GM21447 (cell line): ENCODE results near the gene GNRH2.
"Not testable (repeated sequence)": the region's sequence is repeated elsewhere in the genome, so short reads cannot be mapped to it uniquely, and the experiment has no call there.

ENCODE experiments used
- ATAC-seq: cut with Tn5 transposase; IDR thresholded peaks from one replicate; pipeline ENCODE4 v1.9.1; 2021; ENCODE audit not compliant: unreplicated experiment

The GNRH2 gene

GRCh38 chr20:3072530-3073250 lies 29.3 kb downstream of the GNRH2 start:
- no peak for ATAC-seq

DNA sequence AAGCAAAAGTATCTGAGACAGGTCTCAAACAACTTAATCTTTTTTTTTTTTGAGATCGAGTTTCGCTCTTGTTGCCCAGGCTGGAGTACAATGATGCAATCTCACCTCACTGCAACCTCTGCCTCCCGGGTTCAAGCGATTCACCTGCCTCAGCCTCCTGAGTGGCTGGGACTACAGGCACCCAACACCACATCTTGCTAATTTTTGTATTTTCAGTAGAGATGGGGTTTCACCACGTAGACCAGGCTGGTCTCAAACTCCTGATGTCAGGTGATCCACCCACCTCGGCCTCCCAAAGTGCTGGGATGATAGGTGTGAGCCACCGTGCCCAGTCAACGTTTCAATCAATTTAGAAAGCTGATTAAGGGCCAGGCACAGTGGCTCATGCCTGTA lies 29.8 kb downstream of the GNRH2 start:
- ATAC-seq: not testable (repeated sequence)

- no peak for ATAC-seq
Observed at GRCh38 chr20:3074812-3075211, 31.4 kb downstream of the GNRH2 start.

GRCh38 chr20:3075315-3075714 lies 31.9 kb downstream of the GNRH2 start:
- ATAC-seq: not testable (repeated sequence)

DNA sequence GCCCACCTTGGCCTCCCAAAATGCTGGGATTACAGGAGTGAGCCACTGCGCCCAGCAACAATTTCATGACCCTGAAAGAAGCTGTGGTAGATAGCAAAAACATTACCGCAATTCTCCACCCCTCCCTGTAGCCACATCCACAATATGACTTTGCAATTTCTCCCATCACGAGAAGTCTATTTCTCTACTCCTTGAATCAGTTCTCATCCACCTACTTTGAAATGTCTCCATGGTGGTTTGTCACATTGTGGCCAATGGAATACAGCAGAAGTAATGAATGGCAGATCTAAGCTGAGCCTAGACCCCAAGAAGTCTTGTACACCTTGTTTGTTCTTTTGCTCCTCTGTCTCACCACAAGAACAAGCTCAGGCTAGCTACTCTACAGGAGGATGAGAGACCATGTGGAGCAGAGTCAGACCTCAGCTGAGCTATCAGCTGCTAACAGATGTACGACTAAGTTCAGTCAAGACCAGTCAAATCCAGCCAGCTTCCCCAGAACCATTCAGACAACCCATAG lies 34.3 kb downstream of the GNRH2 start:
- no peak for ATAC-seq

DNA sequence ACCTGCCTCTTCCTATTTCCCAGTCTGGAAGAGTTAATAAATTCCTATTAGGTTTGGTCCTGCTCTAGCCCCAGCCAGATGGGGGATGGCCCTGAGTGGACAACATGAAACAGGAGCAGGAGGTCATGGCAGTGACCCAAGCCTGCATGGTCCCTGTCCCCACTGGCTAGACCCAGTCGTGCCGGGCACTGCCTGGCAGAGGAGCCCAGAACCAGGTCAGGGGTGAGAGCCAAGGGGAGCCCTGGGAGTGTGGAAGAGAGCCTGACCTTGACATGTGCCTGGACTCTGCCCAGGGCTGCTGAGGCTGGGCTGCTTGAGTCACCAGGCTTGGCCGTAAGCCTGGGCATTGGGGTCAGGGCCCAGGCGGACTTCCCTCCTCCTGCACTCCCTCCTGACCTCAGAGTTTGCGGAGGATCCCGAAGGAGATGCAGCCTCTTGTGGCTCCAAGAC lies 37.5 kb downstream of the GNRH2 start:
- ATAC-seq: no peak

DNA sequence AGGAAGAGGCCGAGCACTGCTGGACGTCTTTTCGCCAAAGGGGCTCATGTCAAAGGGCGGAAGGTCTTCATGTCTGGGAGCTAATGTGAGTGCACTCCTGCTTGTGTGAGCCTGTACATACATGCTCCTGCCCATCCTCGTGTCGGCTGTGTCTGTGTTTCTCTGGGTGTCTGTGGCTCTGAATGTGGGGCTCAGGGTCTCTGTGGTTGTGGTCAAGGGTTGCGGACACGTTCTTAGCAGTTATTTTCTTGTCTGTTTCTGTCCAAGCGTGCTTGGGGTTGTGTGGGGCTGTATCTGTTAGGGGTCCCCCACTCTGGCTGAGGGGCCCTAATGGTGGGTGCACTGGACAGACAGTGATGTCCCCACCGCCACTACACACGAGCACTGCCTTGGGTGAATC lies 38.2 kb downstream of the GNRH2 start:
- no peak for ATAC-seq

DNA sequence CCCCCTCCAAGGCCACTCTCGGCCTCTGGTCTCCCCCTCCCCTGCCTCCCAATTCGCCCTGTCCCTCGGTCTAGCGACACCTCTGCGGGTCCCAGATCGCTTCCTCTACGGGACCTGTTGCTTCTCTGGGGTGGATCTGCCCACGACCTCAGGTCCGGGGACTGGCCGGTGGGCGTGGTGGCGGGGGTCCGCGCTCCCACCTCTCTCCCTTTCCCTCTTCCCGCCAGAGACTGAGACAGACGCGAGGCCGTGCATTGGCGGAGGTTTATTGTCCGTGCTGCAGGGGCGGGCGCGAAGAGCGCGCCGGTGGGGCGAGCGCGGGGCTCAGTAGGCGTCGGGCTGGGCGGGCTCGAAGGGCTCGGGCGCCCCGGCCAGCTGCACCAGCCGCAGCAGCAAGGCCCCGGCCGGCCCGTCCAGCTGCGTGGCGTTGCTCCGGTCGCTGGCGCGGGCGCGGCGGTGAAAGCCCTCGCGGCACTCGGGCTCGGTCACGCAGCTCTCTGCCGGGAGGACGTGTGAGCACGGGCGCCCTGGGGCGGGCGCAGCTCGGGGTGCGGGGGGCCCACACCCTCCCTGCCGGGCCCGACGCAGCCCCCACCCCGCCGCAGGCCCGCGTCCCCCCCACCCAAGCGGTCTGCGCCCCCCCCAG lies 39.0 kb downstream of the GNRH2 start:
- ATAC-seq: no peak

- no peak for ATAC-seq
Observed at GRCh38 chr20:3082955-3083952, 39.8 kb downstream of the GNRH2 start.

DNA sequence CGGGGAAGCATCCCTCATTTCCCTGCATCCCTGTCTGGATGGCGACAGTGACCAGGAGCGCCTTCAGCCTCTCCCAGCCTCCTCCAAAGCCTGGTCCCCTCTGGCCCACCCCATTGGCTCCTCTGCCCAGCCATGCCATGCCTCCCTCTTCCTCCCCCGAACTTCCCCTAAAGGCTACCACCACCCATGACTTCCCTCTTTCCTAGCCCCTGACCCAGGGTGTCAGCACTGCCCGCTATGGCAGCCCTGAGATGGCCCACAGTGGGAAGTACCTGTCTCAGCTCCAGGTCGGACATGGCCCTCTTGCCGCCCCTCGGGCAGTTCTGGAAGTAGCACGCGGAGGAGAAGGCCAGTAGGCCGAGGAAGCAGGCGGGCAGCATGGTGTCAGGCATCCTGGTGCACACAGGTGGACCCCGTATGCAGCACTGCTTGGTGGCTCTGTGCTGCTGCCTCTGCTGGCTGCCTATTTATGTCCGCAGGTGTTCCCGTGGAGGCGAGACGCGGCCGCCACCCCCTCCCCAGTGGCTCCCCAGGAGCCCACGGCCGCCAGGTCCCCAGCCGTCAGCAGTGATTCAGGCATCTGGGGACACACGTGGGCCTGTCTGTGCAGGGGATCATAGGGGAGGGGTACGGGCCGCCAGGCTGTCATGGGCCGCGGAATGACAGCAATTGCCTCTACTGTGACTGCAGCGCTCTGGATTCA lies 41.0 kb downstream of the GNRH2 start, which contains the start of gene AVP:
TSS of gene AVP (minus strand) at position 442 of the 703 bp plus-strand sequence. CDS start at position 392, 50 bp downstream.
- ATAC-seq: no peak

GRCh38 chr20:3084986-3085360 lies 41.6 kb downstream of the GNRH2 start:
- no peak for ATAC-seq

- no peak for ATAC-seq
Observed at GRCh38 chr20:3085571-3086072, 42.2 kb downstream of the GNRH2 start.

DNA sequence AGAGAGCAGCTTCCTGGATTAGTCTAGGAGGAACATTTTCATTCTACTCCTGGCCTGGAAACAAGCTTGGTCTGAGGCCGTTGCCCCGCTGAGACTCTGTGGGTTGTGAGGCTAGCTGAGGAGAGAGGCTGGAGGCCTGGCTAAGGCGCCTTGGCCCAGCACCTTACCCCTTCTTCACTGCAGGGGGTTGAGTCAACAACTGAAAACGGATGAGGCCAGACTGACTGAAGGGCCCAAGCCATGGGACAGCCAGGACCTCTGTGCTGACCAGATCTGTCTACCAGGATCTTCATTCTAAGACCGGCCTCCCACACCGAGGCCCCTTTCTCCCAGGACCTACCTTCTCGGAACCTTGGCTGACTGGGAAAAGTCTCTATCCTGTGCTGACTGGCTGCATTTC lies 44.6 kb downstream of the GNRH2 start:
- ATAC-seq: no peak

DNA sequence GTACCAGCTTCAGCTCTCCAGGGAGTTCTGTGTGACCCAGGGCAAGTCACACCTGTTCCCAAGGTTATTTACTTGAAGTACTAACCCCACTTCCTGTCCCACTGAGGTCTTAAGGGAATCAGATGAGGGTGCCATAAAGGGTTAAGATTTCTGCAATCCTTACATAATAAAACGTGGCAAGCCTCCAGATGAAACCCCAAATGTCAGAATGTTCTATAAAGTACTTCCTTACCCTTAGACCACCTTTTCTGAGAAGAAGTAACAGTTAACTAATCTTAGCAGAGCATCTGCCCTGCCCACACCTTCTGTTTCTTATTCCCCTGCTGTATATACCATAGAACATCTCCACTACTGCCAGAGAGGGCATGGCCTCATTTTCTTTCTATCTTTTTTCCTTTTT lies 47.1 kb downstream of the GNRH2 start:
- no peak for ATAC-seq

GRCh38 chr20:3092611-3093379 lies 49.4 kb downstream of the GNRH2 start:
- no peak for ATAC-seq

GRCh38 chr20:3093861-3094361 lies 50.5 kb downstream of the GNRH2 start:
- no peak for ATAC-seq

DNA sequence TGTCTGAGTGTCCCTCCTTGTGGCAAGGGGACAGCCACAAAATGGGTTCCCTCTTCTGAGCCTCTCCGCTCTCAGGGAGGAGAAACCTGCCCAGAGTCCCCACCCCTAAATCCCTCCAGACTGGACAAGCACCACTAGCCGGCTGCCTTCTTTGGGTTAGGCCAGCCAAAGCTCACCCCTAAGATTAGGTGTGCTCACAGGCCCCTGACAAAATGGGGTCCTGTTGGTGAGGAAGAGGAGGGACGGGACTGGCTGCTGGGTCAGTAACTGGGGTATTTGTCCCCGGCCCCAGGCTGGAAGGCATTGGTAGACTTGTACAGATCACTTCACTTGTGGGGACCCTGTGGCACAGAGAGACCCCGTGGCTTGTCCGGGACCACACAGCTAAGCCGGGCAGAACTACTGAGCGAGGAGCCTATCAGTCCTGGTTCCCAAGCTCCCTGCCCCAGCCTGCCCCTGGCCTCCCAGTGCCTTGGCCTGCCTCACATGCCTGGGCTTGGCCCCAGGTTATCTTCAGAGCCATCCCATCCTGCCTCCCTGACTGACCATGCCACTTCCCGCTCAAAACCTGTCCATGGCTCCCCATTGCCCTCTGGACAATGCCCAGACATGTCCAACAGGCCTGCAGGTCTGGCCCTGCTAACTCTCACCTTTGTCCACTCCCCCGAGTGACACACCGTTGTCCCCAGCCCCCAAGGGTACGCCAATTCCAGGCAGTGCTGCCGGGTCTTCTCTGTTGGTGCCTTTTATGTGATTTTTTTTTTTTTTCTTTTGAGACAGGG lies 51.6 kb downstream of the GNRH2 start:
- no peak for ATAC-seq
